ENCODE results near the gene CGN.

- TF ChIP-seq POLR2AphosphoS5 (IDR thresholded peaks at IDR 0.05; ENCODE audit: insufficient read depth, low read depth, low read length) (no peak), CTCF (IDR thresholded peaks at IDR 0.05; ENCODE audit: extremely low read depth in 1 of 2, insufficient read depth in 1 of 2, low read depth in 1 of 2, low read length in 2 of 2) (no peak), EZH2 (IDR thresholded peaks at IDR 0.05; ENCODE audit: borderline replicate concordance, low read depth, low read length, severe bottlenecking) (no peak), GATA2 (IDR thresholded peaks at IDR 0.05; ENCODE audit: insufficient read depth, insufficient read length, low read depth, low read length) (no peak), POLR2A (IDR thresholded peaks at IDR 0.05; ENCODE audit: low read depth, low read length) (no peak)
- TF ChIP-seq, protein P1, sequence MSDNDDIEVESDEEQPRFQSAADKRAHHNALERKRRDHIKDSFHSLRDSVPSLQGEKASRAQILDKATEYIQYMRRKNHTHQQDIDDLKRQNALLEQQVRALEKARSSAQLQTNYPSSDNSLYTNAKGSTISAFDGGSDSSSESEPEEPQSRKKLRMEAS (IDR thresholded peaks at IDR 0.05; ENCODE audit: insufficient read depth, insufficient read length) = no peak
Observed at GRCh38 chr1:151584278-151584677, 73.1 kb downstream of the CGN start.
